Calu3 (cell line): ENCODE data around the gene TMEM150C. TPM values are rescaled to one million over a fixed set of nuclear protein-coding genes. Genes with fewer than 3 reads are reported as not detected.

Experiments
- BruUV-seq: library from RNA; stranded (reverse); fragments of 400-500 nt; replicated peaks from 2 replicates; lab custom pipeline; 2021; lab: Mats Ljungman, UMichigan
- CTCF ChIA-PET: fragments of 300-600 bp; sonication (Branson Sonifier 250); formaldehyde crosslinking; loops from one replicate; lab custom pipeline; 2022; ENCODE audit warnings: antibody characterized with exemption; lab: Charles Lee
- DNase-seq: peaks from one replicate; pipeline ENCODE4 v3.0.0; 2022
- H3K27ac Mint-ChIP-seq: one replicate; pipeline ENCODE4 v1.8.0; 2022; ENCODE audit warnings: mixed read lengths; ENCODE audit not compliant: unreplicated experiment
- H3K27me3 Mint-ChIP-seq: one replicate; pipeline ENCODE4 v1.8.0; 2022; ENCODE audit warnings: mixed read lengths; ENCODE audit not compliant: unreplicated experiment
- H3K36me3 Mint-ChIP-seq: one replicate; pipeline ENCODE4 v1.8.0; 2022; ENCODE audit warnings: mild to moderate bottlenecking, moderate library complexity, mixed read lengths; ENCODE audit not compliant: insufficient read depth, unreplicated experiment
- H3K4me1 Mint-ChIP-seq: one replicate; pipeline ENCODE4 v1.8.0; 2022; ENCODE audit warnings: mild to moderate bottlenecking, low read depth, mixed read lengths; ENCODE audit not compliant: unreplicated experiment
- H3K4me3 Mint-ChIP-seq: one replicate; pipeline ENCODE4 v1.8.0; 2022; ENCODE audit warnings: mild to moderate bottlenecking, low read depth, moderate library complexity, mixed read lengths; ENCODE audit not compliant: unreplicated experiment
- H3K9me3 Mint-ChIP-seq: one replicate; pipeline ENCODE4 v1.8.0; 2022; ENCODE audit warnings: low read depth, mixed read lengths; ENCODE audit not compliant: unreplicated experiment
- intact Hi-C: fragments of 100-400 bp; cut with micrococcal nuclease; formaldehyde crosslinking; loops from one replicate; pipeline ENCODE4 v1.10.0; 2022; ENCODE audit not compliant: unreplicated experiment
- total RNA-seq: library from RNA; stranded (reverse); gene quantifications from 2 replicates; pipeline ENCODE4 v1.2.3, GENCODE V29; 2022
- TF ChIP-seq, protein P1 (sequence below): fragments of 200-600 bp; IDR thresholded peaks from one replicate; pipeline ENCODE4 v1.8.0; 2022; ENCODE audit warnings: antibody characterized with exemption; ENCODE audit not compliant: unreplicated experiment

TMEM150C gene
- total RNA-seq, 1 experiment from 2014 or later: 1.4 TPM

DNA sequence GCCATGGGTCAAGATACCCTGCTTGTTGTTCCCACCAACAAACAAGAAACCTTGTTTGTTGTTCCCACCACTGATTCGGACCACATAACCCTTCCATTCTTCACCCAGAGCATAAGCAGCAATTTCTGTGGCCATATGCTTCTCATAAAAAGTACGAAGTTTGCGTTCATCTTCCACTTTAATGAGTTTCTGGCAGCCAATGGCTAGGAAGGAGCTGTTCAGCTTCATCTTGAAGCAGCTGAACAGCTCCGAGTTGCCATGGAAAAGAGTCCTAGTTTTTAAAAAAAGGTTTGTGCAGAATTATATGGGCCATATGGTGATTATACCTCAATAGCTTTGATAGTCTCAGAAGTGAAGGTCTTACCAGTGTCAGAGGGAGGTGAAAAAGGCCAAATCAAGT, 66.1 kb downstream of the TMEM150C start:
- TF ChIP-seq, protein P1, sequence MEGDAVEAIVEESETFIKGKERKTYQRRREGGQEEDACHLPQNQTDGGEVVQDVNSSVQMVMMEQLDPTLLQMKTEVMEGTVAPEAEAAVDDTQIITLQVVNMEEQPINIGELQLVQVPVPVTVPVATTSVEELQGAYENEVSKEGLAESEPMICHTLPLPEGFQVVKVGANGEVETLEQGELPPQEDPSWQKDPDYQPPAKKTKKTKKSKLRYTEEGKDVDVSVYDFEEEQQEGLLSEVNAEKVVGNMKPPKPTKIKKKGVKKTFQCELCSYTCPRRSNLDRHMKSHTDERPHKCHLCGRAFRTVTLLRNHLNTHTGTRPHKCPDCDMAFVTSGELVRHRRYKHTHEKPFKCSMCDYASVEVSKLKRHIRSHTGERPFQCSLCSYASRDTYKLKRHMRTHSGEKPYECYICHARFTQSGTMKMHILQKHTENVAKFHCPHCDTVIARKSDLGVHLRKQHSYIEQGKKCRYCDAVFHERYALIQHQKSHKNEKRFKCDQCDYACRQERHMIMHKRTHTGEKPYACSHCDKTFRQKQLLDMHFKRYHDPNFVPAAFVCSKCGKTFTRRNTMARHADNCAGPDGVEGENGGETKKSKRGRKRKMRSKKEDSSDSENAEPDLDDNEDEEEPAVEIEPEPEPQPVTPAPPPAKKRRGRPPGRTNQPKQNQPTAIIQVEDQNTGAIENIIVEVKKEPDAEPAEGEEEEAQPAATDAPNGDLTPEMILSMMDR: no peak
- no peak overlapping the region for H3K27ac Mint-ChIP-seq
- intact Hi-C loops: no loop called here
- no peaks in the 10 kb centered on the region for H3K9me3 Mint-ChIP-seq
- no peaks in the 10 kb centered on the region for H3K27me3 Mint-ChIP-seq
- DNase-seq: no peak
- no peaks in the 10 kb centered on the region for H3K4me1 Mint-ChIP-seq
- H3K36me3 Mint-ChIP-seq: no peaks in the 10 kb centered on the region
- H3K4me3 Mint-ChIP-seq: no peak overlapping the region
- CTCF ChIA-PET: interaction anchor here (0.6 kb wide), 1 partner anchor 12 kb away, joined by 3 read pairs; no protein-coding TSS in a partner anchor
- no TSS peak for BruUV-seq

DNA sequence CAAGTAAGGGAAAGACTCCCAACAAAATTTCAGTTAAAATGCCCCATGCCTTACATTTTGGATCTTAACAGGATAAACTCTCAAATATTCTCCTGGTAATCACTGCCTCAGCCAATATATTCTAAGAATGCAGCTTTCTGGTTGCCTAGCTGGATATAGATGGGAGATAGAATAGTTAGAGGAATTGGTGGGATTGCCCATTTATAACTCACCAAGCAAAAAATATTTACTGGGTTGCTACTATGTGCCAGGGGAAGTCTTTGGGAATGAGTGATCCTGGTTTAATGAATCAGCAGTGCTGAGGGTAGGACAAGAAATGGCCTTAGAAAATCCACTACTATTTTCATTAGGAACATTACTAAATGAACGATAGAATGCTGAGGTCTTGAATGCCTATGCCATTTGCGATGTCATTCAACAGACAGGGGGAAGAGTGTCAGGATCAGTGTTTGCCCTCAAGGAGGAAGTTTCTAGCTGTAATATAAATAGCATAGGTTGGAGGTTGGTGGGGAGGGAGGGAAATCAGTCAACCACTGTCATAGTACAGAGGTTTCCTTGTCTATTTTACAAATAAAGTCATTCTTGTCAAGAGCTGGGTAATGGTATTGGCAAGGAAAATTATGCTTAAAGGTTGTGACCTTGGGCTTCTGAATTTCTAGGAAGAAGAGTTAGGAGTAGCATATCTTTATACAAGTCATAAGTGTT, 67.9 kb downstream of the TMEM150C start:
- H3K27me3 Mint-ChIP-seq: no peaks in the 10 kb centered on the region
- TF ChIP-seq, protein P1: no peak
- BruUV-seq: no TSS peak
- H3K4me3 Mint-ChIP-seq: no peak overlapping the region
- CTCF ChIA-PET: no interaction called here
- H3K36me3 Mint-ChIP-seq: no peaks in the 10 kb centered on the region
- no peaks in the 10 kb centered on the region for H3K4me1 Mint-ChIP-seq
- no peak overlapping the region for H3K27ac Mint-ChIP-seq
- intact Hi-C loops: no loop called here
- no peaks in the 10 kb centered on the region for H3K9me3 Mint-ChIP-seq
- DNase-seq: no peak

DNA sequence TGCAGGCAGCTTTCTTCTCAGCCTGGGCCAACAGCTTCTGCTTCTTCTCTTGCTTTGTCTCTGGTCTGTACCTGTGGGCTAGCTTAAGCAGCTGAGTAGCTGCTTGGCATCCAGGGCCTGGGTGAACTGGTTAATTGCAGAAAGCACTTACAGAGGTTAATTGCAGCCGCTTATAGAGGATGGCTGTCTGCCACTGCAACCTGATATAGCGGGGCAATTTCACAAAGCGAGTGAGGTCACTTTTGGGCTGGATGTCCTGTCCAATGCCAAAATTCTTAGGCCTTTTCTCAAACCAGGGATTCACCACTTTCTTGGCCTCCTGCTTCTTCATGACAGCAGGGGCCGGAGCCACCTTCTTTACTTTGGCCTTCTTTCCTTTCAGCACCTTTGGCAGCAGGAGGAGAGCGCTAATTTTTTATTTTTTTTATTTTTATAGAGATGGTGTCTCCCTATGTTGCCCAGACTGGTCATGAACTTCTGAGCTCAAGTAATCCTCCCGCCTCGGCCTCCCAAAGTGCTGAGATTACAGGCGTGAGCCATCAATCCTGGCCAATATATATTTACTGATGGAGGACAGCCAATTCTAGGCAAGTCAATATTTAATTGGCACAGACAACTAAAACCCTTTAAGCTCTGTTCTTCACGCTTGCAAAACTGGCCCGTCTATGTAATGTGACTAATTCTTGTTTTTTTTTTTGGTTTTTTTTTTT, 70.4 kb downstream of the TMEM150C start:
- CTCF ChIA-PET: interaction anchor here (0.6 kb wide), 1 partner anchor 230 kb away, joined by 3 read pairs; no protein-coding TSS in a partner anchor
- Mint-ChIP-seq H3K36me3 (peaks cover 3% of the 10 kb centered on the region), H3K9me3 (no peaks in the 10 kb centered on the region), H3K27ac (no peak overlapping the region), H3K4me1 (no peaks in the 10 kb centered on the region), H3K27me3 (no peaks in the 10 kb centered on the region), H3K4me3 (no peak overlapping the region)
- intact Hi-C loops: no loop called here
- DNase-seq: no peak
- BruUV-seq: no TSS peak
- TF ChIP-seq, protein P1: no peak

DNA sequence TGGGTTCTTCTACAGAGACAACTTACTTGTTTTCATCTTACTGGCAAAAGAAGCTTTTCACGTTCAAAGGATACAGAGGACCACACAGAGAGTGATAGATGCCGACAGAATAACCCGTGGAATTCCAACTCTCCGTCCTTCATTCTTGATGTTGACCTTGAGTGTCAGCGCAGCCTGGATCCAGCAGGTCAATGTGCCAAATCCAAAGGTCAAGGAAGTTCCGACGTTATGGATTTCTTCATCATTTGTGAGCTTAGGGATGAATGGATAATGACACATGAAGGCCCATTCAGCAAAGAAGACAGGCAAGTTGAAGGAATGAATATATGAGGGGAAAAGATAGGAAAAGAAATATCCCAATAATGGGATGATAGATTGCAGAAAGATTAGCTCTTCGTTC, 71.8 kb downstream of the TMEM150C start:
- H3K36me3 Mint-ChIP-seq: peaks cover 4% of the 10 kb centered on the region
- intact Hi-C loops: no loop called here
- BruUV-seq: no TSS peak
- H3K4me1 Mint-ChIP-seq: no peaks in the 10 kb centered on the region
- TF ChIP-seq, protein P1: no peak
- H3K4me3 Mint-ChIP-seq: no peak overlapping the region
- no peaks in the 10 kb centered on the region for H3K9me3 Mint-ChIP-seq
- CTCF ChIA-PET: no interaction called here
- no peak overlapping the region for H3K27ac Mint-ChIP-seq
- DNase-seq: no peak
- no peaks in the 10 kb centered on the region for H3K27me3 Mint-ChIP-seq
